Stimulated activated CD4-positive, alpha-beta T cell treated with anti-CD3 and anti-CD28 coated beads, Interleukin-4, amount 100 ng/mL, for 48 hours (primary cell): ENCODE measurements around the gene ANKRD13A.
"Not testable (repeated sequence)": the region's sequence is repeated elsewhere in the genome, so short reads cannot be mapped to it uniquely, and the experiment has no call there.

ENCODE experiments used
- DNase-seq, 2 donors: peaks; one replicate each; pipeline ENCODE4 v3.0.0-alpha.2; 2020; ENCODE audit warnings: low read depth in 2 of 2

Gene ANKRD13A

GRCh38 chr12:110006115-110006514, 6.9 kb downstream of the ANKRD13A start:
- DNase-seq: no peak

DNA sequence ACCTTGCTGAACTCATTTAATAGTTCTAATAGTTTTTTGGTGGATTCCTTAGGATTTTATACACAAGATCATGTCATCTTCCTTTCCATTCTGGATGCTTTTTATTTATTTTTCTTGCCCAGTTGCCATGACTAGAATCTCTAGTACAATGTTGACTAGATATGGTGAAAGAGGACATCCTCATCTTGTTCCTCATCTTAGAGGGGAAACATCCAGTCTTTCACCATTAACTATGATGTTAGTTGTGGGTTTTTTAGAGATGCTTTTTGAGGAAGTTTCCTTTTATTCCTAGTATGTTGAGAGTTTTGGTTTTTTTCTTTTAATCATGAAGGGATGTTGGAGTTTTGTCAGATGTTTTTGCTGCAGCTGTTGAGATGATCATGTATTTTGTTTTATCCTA, 8.7 kb downstream of the ANKRD13A start:
- DNase-seq: no peak

GRCh38 chr12:110008681-110009398, 9.6 kb downstream of the ANKRD13A start:
- DNase-seq: not testable (repeated sequence)

GRCh38 chr12:110010853-110011723, 11.9 kb downstream of the ANKRD13A start:
- DNase-seq: no peak

- no peak for DNase-seq
Observed at GRCh38 chr12:110012137-110012536, 12.9 kb downstream of the ANKRD13A start.

- DNase-seq: no peak
Observed at GRCh38 chr12:110012659-110013058, 13.4 kb downstream of the ANKRD13A start.

- no peak for DNase-seq
Observed at GRCh38 chr12:110015132-110015531, 15.9 kb downstream of the ANKRD13A start.

DNA sequence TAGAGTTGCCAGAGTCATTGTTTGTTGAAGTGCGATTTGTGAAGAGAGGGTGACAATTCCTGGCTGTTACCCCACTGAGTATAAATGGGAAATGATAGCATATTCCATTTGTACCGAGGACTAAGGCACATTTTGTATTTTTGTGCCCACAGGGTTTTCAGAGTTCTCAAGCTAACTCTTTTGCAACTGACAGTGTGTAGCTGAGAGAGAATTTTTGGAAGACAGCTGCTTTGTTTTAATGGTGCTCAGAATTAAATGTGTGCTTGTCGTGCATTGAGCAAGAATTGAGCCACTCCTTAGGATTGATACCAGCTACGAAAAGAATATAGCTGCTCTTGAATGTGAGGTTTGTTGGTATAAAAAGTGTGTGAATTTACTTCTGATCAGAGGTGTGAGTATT, 21.7 kb downstream of the ANKRD13A start:
- DNase-seq: no peak

DNA sequence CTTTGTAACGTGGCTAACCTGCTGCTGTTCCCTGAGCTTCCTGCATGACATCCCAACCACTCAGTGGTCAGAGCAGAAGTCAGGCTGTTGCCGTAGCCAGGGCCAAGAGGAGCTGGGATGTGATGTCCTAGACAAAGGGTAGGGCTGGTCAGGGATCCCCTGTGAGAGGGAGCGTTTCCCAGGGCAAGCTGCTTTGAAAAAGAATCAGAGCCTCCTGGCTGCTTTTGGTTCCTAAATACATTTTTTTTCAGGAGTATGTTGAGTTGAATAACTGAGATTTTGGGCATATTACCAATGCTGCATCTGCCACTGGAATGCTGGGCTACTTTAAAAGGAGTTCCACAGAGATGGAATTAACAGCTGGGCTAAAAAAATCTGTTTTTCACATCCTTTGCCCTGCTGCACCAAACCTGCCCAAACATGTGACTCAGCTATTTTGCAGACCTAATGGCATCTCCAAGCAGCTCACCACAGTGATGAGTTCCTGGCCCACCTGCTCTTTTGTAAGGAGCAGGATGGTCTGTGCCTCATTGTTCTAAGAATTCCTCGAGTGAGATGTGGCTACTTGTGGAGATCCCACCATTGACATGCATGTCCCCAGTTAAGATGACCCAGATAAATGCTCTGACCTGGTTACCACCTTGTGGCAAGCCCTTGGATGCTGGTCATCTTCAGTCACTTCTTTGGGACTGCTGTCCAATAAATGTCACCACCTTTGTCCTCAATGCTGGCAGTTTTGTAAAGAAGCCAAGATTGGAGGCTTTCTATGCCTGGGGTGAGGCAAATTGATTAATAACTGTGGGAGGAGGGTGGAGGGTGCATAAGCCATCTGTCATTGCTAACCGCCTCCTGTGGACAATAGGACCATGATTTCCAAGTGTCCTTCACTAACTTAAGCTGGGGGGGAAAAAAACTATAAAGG, 24.1 kb downstream of the ANKRD13A start:
- no peak for DNase-seq

GRCh38 chr12:110024051-110024450, 24.8 kb downstream of the ANKRD13A start:
- DNase-seq: no peak

- no peak for DNase-seq
Observed at GRCh38 chr12:110028323-110028722, 29.1 kb downstream of the ANKRD13A start.

DNA sequence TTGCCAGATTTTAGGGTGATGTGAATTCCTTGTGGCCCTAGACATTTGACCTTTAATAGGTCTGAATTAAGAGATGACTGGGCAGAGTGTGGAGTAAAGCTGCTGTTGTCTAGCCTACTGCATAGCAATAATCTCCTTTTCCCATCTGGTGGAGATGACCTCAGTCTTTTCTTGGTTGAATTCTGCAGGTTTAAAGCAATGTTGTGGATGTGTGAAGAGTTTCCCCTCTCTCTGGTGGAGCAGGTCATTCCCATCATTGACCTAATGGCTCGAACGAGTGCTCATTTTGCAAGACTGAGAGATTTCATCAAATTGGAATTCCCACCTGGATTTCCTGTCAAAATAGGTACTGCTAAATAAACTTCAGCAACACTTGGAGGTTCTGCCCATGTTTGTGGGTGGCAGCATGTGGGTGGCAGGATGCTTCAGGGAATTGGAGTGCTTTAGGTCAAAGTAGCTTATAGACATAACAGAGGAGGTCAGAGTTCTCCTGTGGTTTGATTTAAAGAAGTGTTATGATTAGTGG, 30.1 kb downstream of the ANKRD13A start:
- no peak for DNase-seq

DNA sequence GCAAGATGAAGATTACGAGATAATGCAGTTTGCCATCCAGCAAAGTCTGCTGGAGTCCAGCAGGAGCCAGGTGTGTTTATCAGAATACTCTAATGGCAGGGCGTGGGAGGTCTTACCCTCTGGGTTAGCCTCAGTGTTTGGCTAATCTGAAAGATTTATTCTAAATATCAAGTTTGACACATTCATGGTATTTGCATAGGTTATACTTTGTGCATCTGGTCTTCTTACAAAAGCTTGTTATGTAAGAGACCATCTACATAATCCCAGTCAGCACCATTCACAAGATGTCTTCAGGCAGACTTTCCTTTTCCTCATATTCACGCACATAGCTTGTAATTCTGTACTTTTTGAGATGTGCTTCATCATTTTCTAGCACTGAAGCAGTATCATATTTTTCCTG, 34.7 kb downstream of the ANKRD13A start:
- DNase-seq: no peak

DNA sequence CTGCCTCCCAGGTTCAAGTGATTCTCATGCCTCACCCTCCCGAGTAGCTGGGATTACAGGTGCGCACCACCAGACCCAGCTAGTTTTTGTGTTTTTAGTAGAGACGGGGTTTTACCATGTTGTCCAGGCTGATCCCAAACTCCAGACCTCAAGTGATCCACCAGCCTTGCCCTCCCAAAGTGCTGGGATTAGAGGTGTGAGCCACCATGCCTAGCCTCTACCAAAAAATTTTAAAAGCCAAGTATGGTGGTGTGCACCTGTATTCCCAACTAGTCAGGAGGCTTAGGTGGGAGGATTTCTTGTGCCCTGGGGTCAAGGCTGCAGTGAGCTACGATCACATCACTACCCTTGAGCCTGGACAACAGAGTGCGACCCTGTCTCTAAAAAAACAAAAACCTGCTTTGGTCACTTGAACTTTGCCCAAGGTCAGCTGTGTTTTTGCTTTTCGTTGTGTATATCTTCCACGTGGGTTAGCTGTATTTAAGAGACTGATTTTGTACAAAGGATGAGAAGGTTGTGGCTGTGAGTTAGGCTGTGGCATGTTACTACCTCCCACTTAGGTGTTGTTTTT, 36.4 kb downstream of the ANKRD13A start:
- DNase-seq: no peak

- no peak for DNase-seq
Observed at GRCh38 chr12:110037315-110037714, 38.1 kb downstream of the ANKRD13A start.

DNA sequence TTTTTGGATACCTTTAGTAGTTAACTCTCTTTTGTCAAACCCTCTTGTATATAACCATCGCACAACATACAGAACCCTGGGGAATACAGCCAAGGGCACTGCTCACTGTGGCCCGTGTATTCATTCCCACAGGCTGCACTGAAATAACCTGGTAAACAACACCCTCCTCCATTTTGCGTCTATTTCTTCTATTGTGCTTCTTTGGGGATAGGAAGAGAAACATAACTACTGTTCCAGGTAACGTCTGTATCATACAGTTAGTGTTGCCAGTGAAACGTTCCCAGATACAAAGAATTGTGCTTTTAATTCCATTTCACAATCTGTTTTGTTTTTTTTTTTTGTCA, 39.5 kb downstream of the ANKRD13A start:
- no peak for DNase-seq

DNA sequence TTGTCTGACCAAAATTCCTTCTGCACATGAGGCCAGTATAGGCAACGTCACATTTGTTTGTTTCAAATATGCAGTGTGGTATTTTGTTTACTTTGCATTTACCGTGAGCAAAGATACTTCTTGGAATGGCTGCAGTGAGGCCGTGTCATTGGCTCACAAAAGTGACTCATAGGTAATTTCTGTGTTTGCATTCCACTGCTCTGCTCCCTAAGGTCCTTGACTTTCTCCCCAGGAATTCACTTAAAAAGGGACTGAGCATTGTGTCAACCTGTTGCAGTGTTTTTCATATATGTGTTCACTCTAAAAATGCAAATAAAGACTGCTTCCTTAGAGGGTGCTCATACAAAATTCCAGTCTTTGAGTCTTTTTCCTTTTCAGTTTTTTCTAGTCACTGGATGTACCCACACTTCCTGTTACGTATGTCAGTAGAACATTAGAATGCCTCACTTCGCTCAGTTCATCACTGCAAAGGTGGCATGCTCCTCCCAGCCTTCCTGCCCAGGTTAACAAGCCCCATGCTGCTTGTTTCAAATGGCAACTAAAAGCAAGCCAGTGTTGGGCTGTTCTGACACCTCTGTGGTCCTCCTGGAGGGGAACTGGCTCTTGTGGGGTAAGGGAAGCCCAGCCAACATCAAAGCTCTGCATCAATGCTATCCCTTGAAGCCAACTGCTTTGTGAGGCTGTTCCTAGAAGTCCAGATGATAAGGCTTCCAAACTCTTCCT, 40.0 kb downstream of the ANKRD13A start:
- no peak for DNase-seq

DNA sequence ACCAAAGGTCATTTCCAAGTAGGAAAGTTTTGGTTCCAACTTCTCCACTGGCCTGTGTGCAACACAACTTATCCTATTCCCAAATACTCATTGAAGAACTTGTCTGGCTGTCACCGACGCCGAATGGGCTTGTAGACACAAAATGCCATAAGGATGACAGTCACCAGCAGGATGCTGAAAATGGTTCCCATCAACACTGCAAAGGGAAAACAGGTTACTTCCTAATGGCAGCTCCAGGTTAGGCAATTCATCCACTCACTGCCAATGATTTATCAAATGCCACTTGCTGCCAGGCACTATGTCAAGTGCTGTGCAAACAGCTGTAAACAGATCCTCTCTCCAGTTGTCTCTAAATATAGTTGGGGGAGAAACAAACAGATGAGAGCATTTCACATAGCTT, 43.0 kb downstream of the ANKRD13A start:
- DNase-seq: no peak

GRCh38 chr12:110046451-110047187, 47.4 kb downstream of the ANKRD13A start:
- DNase-seq: no peak

DNA sequence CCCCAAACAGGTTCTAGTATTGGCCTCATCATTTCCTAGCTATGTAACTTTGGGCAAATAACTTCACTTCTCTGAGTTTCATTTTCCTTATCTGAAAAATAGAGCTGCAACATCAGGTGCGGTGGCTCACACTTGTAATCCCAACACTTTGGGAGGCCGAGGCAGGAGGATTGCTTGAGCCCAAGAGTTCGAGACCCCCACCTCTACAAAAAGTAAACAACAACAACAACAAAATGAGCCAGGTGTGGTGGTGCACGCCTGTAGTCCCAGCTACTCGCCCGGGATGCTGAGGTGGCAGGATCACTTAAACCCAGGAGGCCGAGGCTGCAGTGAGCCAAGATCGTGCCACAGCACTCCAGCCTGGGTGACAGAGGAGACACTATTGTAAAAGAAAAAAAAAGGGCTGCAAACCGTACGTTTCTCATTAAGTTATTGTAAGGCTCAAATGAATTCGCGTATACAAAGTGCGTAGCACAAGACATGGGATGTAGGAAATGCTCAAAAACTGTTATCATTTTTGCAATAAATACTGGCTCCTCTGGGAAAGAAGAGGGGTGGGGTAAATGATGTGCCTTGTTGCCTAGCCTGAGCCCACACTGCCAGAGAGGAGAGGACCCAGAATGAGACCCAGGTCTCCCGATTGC, 48.2 kb downstream of the ANKRD13A start:
- DNase-seq: no peak
